ENCODE data around the gene MLLT10. TPM values are rescaled to one million over a fixed set of nuclear protein-coding genes. Genes with fewer than 3 reads are reported as not detected.

Gene MLLT10
- total RNA-seq, 1 donor from 2014 or later = 43.3 TPM

DNA sequence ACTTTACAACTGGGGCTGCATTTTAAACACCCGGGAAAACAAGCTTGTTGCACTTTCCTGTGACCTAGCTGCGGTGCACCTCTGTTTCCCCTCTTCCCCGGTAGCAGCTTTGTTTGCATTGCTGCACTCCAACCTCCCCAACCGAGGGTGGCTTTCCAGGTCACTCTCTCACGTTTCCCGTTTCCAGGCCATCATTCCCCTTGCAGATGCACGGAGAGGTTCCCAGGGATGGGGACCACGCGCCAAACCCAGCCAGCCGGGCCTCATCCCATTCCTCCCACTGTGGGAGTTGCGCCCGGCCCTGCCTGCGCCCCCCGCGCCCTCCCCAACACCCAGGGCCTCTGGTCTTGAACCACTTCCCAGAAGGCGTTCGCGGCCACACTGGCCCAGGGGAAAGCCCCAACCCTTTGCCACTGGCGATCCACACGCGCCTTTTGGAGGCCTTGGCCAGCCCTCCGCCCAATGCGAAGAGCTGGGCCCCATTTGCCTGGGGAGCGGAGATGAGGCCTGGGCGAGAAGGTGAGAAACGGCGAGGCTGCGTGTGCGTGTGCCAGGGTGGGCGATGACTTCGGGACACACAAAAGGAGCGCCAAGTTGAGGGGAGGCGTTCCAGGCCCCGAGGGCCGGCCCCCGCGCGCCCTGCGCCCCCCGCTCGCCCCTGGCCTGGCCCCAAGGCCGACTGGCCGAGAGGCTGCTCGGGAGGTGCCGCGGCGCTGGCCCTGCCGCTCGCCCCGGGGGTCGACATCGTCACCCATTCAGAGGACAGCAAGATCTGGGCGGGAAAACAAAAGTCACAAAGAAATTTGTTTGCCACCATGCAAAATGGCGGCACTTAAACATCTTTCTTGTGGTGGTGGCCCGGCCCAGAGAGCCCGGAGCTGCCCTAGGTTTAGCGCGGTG is 24.4 kb upstream of the MLLT10 start:
- Histone ChIP-seq H3K9me3 (ENCODE audit: control insufficient read depth in 3 of 3, low read length in 3 of 3) (no peaks in the 10 kb centered on the region), H3K4me3 (ENCODE audit: low read length in 3 of 3) (peak overlapping the region; percentile 11 to 54 (median 46)), H3K9ac (ENCODE audit: low read depth in 1 of 3, low read length in 3 of 3) (peak overlapping the region in 1 of 3 donors; percentile 18), H3K27me3 (ENCODE audit: control insufficient read depth in 3 of 3, insufficient read depth in 3 of 3, low read length in 3 of 3) (peaks cover 0 to 19% (median 3%) of the 10 kb centered on the region in 3 donors), H3K27ac (ENCODE audit: low read depth, low read length) (no peak overlapping the region), H3K36me3 (ENCODE audit: control insufficient read depth in 3 of 3, insufficient read depth in 3 of 3, low read length in 3 of 3) (no peaks in the 10 kb centered on the region), H3K4me1 (ENCODE audit: control insufficient read depth in 3 of 3, insufficient read depth in 3 of 3, low read length in 3 of 3) (peaks cover 0 to 6% (median 3%) of the 10 kb centered on the region in 3 donors)

DNA sequence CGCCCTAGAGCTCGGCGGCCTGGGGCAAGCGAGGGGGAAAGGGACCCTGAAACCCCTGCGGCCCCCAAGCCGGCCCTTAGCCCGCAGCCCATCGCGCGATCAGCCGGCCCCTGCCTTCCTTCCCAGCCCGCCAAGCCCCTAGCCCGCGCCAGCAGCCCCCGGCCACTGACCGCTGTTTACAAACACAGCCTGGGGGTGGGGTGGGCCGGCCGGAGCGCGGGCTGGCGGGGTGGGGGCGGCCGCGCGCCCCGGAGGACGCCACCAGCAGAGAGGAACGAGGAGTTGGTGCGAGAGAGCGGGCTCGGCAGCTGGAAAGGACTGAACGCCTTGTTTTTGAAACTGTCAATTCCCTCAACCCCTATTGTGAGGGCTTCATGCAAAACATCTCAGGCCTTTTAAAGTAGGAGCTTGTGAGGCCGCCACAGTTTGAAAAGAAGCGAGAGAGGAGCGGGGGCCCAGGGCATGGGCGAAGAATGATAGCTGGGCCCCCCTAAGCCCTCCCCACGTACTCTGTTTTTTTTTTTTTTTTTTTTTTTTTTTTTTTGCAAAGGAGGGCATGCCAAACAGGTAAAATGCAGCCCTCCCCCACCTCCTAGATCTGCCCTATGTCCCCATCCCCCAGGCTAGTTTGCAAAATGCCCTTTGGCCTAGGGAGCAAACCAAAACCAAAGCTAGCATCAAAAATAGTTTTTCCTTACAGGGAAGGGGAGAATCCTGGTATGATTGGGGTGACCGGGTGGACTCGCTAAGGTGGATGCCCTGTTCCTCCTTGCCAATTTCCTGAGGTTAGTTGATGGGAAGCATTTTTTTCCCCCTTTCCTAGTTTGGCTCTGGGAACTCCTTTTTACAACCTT is 23.6 kb upstream of the MLLT10 start:
- no peaks in the 10 kb centered on the region for H3K36me3 ChIP-seq (ENCODE audit: control insufficient read depth in 3 of 3, insufficient read depth in 3 of 3, low read length in 3 of 3)
- H3K9me3 ChIP-seq (ENCODE audit: control insufficient read depth in 3 of 3, low read length in 3 of 3) = no peaks in the 10 kb centered on the region
- peaks cover 3 to 6% (median 4%) of the 10 kb centered on the region in 3 donors for H3K4me1 ChIP-seq (ENCODE audit: control insufficient read depth in 3 of 3, insufficient read depth in 3 of 3, low read length in 3 of 3)
- no peak overlapping the region for H3K27ac ChIP-seq (ENCODE audit: low read depth, low read length)
- peak overlapping the region in 1 of 3 donors; percentile 18 for H3K9ac ChIP-seq (ENCODE audit: low read depth in 1 of 3, low read length in 3 of 3)
- H3K4me3 ChIP-seq (ENCODE audit: low read length in 3 of 3) = peak overlapping the region; percentile 11 to 54 (median 46)
- peaks cover 0 to 19% (median 7%) of the 10 kb centered on the region in 3 donors for H3K27me3 ChIP-seq (ENCODE audit: control insufficient read depth in 3 of 3, insufficient read depth in 3 of 3, low read length in 3 of 3)

- peaks cover 10 to 12% (median 11%) of the 10 kb centered on the region in 3 donors for H3K4me1 ChIP-seq (ENCODE audit: control insufficient read depth in 3 of 3, insufficient read depth in 3 of 3, low read length in 3 of 3)
- no peak overlapping the region for H3K9ac ChIP-seq (ENCODE audit: low read depth in 1 of 3, low read length in 3 of 3)
- H3K27ac ChIP-seq (ENCODE audit: low read depth, low read length) = no peak overlapping the region
- H3K27me3 ChIP-seq (ENCODE audit: control insufficient read depth in 3 of 3, insufficient read depth in 3 of 3, low read length in 3 of 3) = peaks cover 0 to 19% (median 7%) of the 10 kb centered on the region in 3 donors
- H3K4me3 ChIP-seq (ENCODE audit: low read length in 3 of 3) = no peak overlapping the region
- H3K36me3 ChIP-seq (ENCODE audit: control insufficient read depth in 3 of 3, insufficient read depth in 3 of 3, low read length in 3 of 3) = no peaks in the 10 kb centered on the region
- H3K9me3 ChIP-seq (ENCODE audit: control insufficient read depth in 3 of 3, low read length in 3 of 3) = no peaks in the 10 kb centered on the region
Observed at GRCh38 chr10:21511095-21511570, 22.9 kb upstream of the MLLT10 start.

GRCh38 chr10:21511946-21512572 is 22.0 kb upstream of the MLLT10 start:
- Histone ChIP-seq H3K4me3 (ENCODE audit: low read length in 3 of 3) (no peak overlapping the region), H3K9ac (ENCODE audit: low read depth in 1 of 3, low read length in 3 of 3) (no peak overlapping the region), H3K36me3 (ENCODE audit: control insufficient read depth in 3 of 3, insufficient read depth in 3 of 3, low read length in 3 of 3) (no peaks in the 10 kb centered on the region), H3K27me3 (ENCODE audit: control insufficient read depth in 3 of 3, insufficient read depth in 3 of 3, low read length in 3 of 3) (peaks cover 0 to 19% (median 7%) of the 10 kb centered on the region in 3 donors), H3K4me1 (ENCODE audit: control insufficient read depth in 3 of 3, insufficient read depth in 3 of 3, low read length in 3 of 3) (peaks cover 12 to 15% (median 13%) of the 10 kb centered on the region in 3 donors), H3K9me3 (ENCODE audit: control insufficient read depth in 3 of 3, low read length in 3 of 3) (no peaks in the 10 kb centered on the region), H3K27ac (ENCODE audit: low read depth, low read length) (no peak overlapping the region)

DNA sequence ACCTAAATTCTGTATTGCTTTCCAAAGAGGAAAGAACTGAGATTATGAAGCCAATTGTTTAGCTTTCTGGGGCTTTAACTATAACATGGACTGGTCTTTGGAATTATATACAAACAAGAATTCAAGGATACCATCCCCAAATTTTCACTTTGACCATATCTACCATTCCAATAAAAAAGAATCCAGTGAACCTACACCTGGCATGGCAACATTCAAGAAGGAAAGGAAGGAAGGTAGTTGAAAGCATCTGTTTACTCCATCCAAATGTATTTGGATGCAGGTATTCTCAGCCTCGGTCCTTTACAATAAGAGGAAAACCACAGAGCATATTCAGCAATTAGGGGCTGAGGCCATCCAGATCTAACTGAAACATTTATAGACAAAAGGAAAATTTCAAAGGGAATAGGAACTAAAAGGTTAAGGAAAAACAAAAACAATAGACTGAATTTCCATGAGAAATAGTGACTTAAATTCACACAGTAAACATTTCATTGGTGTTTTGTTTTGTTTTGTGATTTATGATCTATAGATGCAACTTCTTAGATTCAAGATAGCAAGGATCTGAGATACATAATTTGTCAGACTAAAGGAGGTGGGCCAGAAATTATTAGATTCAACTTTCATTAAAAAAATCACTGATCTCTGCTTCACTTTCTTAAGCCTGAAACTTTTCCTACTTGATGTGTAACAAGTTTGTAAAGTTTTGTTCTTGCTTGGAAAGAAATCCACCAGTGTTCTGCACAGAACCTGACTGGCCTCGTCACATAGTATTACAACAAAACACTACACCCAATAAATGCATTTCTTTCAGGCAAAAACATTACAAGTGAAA is 21.2 kb upstream of the MLLT10 start:
- Histone ChIP-seq H3K4me3 (ENCODE audit: low read length in 3 of 3) (no peak overlapping the region), H3K27me3 (ENCODE audit: control insufficient read depth in 3 of 3, insufficient read depth in 3 of 3, low read length in 3 of 3) (peaks cover 0 to 14% (median 7%) of the 10 kb centered on the region in 3 donors), H3K27ac (ENCODE audit: low read depth, low read length) (no peak overlapping the region), H3K36me3 (ENCODE audit: control insufficient read depth in 3 of 3, insufficient read depth in 3 of 3, low read length in 3 of 3) (no peaks in the 10 kb centered on the region), H3K4me1 (ENCODE audit: control insufficient read depth in 3 of 3, insufficient read depth in 3 of 3, low read length in 3 of 3) (peaks cover 13 to 19% (median 15%) of the 10 kb centered on the region in 3 donors), H3K9ac (ENCODE audit: low read depth in 1 of 3, low read length in 3 of 3) (no peak overlapping the region), H3K9me3 (ENCODE audit: control insufficient read depth in 3 of 3, low read length in 3 of 3) (no peaks in the 10 kb centered on the region)

DNA sequence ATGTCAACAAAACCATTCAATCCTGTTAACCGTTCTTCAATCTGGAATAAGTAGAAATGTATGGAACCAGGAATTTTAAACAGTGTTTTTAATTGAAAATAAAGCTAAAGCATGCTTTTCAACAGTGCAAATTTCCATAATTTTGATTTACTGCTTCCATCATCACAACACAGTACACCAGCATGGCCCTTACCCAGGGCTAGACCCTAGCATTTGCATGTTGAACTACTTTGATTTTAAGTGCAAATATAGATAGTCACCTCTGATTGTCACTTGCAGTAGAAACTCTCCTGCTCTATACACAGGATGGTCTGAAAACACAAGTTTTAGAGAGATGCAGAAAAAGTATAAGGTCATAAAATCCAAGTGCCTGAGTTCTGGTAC is 20.6 kb upstream of the MLLT10 start:
- no peak overlapping the region for H3K27ac ChIP-seq (ENCODE audit: low read depth, low read length)
- H3K4me3 ChIP-seq (ENCODE audit: low read length in 3 of 3) = no peak overlapping the region
- H3K9me3 ChIP-seq (ENCODE audit: control insufficient read depth in 3 of 3, low read length in 3 of 3) = no peaks in the 10 kb centered on the region
- H3K36me3 ChIP-seq (ENCODE audit: control insufficient read depth in 3 of 3, insufficient read depth in 3 of 3, low read length in 3 of 3) = no peaks in the 10 kb centered on the region
- H3K9ac ChIP-seq (ENCODE audit: low read depth in 1 of 3, low read length in 3 of 3) = no peak overlapping the region
- H3K27me3 ChIP-seq (ENCODE audit: control insufficient read depth in 3 of 3, insufficient read depth in 3 of 3, low read length in 3 of 3) = peaks cover 0 to 12% (median 7%) of the 10 kb centered on the region in 3 donors
- peaks cover 13 to 21% (median 19%) of the 10 kb centered on the region in 3 donors for H3K4me1 ChIP-seq (ENCODE audit: control insufficient read depth in 3 of 3, insufficient read depth in 3 of 3, low read length in 3 of 3)

GRCh38 chr10:21514129-21514817 is 19.8 kb upstream of the MLLT10 start:
- H3K4me3 ChIP-seq (ENCODE audit: low read length in 3 of 3) = no peak overlapping the region
- H3K9ac ChIP-seq (ENCODE audit: low read depth in 1 of 3, low read length in 3 of 3) = no peak overlapping the region
- H3K36me3 ChIP-seq (ENCODE audit: control insufficient read depth in 3 of 3, insufficient read depth in 3 of 3, low read length in 3 of 3) = no peaks in the 10 kb centered on the region
- H3K4me1 ChIP-seq (ENCODE audit: control insufficient read depth in 3 of 3, insufficient read depth in 3 of 3, low read length in 3 of 3) = peaks cover 17 to 27% (median 26%) of the 10 kb centered on the region in 3 donors
- no peaks in the 10 kb centered on the region for H3K9me3 ChIP-seq (ENCODE audit: control insufficient read depth in 3 of 3, low read length in 3 of 3)
- H3K27me3 ChIP-seq (ENCODE audit: control insufficient read depth in 3 of 3, insufficient read depth in 3 of 3, low read length in 3 of 3) = peaks cover 0 to 8% (median 5%) of the 10 kb centered on the region in 3 donors
- no peak overlapping the region for H3K27ac ChIP-seq (ENCODE audit: low read depth, low read length)

GRCh38 chr10:21514818-21515351 is 19.1 kb upstream of the MLLT10 start:
- Histone ChIP-seq H3K36me3 (ENCODE audit: control insufficient read depth in 3 of 3, insufficient read depth in 3 of 3, low read length in 3 of 3) (no peaks in the 10 kb centered on the region), H3K4me1 (ENCODE audit: control insufficient read depth in 3 of 3, insufficient read depth in 3 of 3, low read length in 3 of 3) (peaks cover 17 to 30% (median 29%) of the 10 kb centered on the region in 3 donors), H3K9ac (ENCODE audit: low read depth in 1 of 3, low read length in 3 of 3) (no peak overlapping the region), H3K27ac (ENCODE audit: low read depth, low read length) (no peak overlapping the region), H3K9me3 (ENCODE audit: control insufficient read depth in 3 of 3, low read length in 3 of 3) (no peaks in the 10 kb centered on the region), H3K27me3 (ENCODE audit: control insufficient read depth in 3 of 3, insufficient read depth in 3 of 3, low read length in 3 of 3) (peaks cover 0 to 4% (median 4%) of the 10 kb centered on the region in 3 donors), H3K4me3 (ENCODE audit: low read length in 3 of 3) (no peak overlapping the region)
